Liver (tissue), 9 donors: Measurements from ENCODE around the gene THSD4. TPM values are rescaled to one million over a fixed set of nuclear protein-coding genes. Genes with fewer than 3 reads are reported as not detected.

Source experiments
- DNase-seq: peaks from one replicate; pipeline ENCODE4 v3.0.0-alpha.2; 2017; ENCODE audit warnings: low spot score
- H3K27ac ChIP-seq, 2 donors: one replicate each; pipeline ENCODE4 v1.7.0; 2013; ENCODE audit warnings: inconsistent platforms in 2 of 2, low read length in 2 of 2, control low read depth in 1 of 2, low read depth in 1 of 2, mild to moderate bottlenecking in 1 of 2
- H3K27me3 ChIP-seq, 4 donors: one replicate each; pipeline versions ENCODE4 v1.6.1 to v1.7.0; 2013; ENCODE audit warnings: low read length in 3 of 4, inconsistent platforms in 1 of 4, mild to moderate bottlenecking in 1 of 4, moderate library complexity in 1 of 4; ENCODE audit not compliant: control insufficient read depth in 4 of 4, insufficient read depth in 4 of 4
- H3K36me3 ChIP-seq, 4 donors: one replicate each; pipeline versions ENCODE4 v1.6.1 to v1.7.0; 2013; ENCODE audit warnings: low read length in 3 of 4, mild to moderate bottlenecking in 3 of 4, low read depth in 1 of 4, moderate library complexity in 1 of 4; ENCODE audit not compliant: control insufficient read depth in 4 of 4, insufficient read depth in 3 of 4
- H3K4me1 ChIP-seq, 4 donors: one replicate each; pipeline versions ENCODE4 v1.6.1 to v1.7.0; 2013; ENCODE audit warnings: low read length in 3 of 4, mild to moderate bottlenecking in 3 of 4, moderate library complexity in 1 of 4; ENCODE audit not compliant: control insufficient read depth in 4 of 4, insufficient read depth in 4 of 4
- H3K4me3 ChIP-seq, 3 donors: one replicate each; pipeline versions ENCODE4 v1.6.1 to v1.7.0; 2013; ENCODE audit warnings: low read length in 3 of 3, control low read depth in 1 of 3, low read depth in 1 of 3, mild to moderate bottlenecking in 1 of 3
- H3K9ac ChIP-seq, 2 donors: one replicate each; pipeline ENCODE4 v1.7.0; 2013; ENCODE audit warnings: low read length in 2 of 2, mild to moderate bottlenecking in 2 of 2, moderate library complexity in 2 of 2, control low read depth in 1 of 2, low read depth in 1 of 2
- H3K9me3 ChIP-seq, 4 donors: one replicate each; pipeline versions ENCODE4 v1.6.1 to v1.7.0; 2013; ENCODE audit warnings: low read length in 3 of 4; ENCODE audit not compliant: control insufficient read depth in 4 of 4
- EGR1 ChIP-seq, 2 donors: IDR thresholded peaks; 2 replicates each; pipeline ENCODE4 v1.6.1; 2016 to 2018; ENCODE audit warnings: antibody characterized with exemption in 2 of 2, low read depth in 2 of 2
- FOXA1 ChIP-seq: IDR thresholded peaks from 2 replicates; pipeline ENCODE4 v1.6.1; 2016; ENCODE audit warnings: antibody characterized with exemption
- FOXA2 ChIP-seq: IDR thresholded peaks from 2 replicates; pipeline ENCODE4 v1.6.1; 2016; ENCODE audit warnings: antibody characterized with exemption
- GABPA ChIP-seq, 2 donors: IDR thresholded peaks in 1 of 2; conservative IDR thresholded peaks in 1 of 2; 2 replicates each; pipeline ENCODE4 v1.6.1; 2016; ENCODE audit warnings: antibody characterized with exemption in 2 of 2, mild to moderate bottlenecking in 1 of 2, moderate library complexity in 1 of 2
- HNF4A ChIP-seq, 2 donors: conservative IDR thresholded peaks; 2 replicates each; pipeline ENCODE4 v1.6.1; 2016; ENCODE audit warnings: antibody characterized with exemption in 2 of 2, mild to moderate bottlenecking in 2 of 2
- HNF4G ChIP-seq: IDR thresholded peaks from 2 replicates; pipeline ENCODE4 v1.6.1; 2016; ENCODE audit warnings: antibody characterized with exemption
- JUND ChIP-seq, 2 donors: IDR thresholded peaks; 2 replicates each; pipeline ENCODE4 v1.6.1; 2016; ENCODE audit warnings: antibody characterized with exemption in 2 of 2
- NR2F2 ChIP-seq: IDR thresholded peaks from 2 replicates; pipeline ENCODE4 v1.6.1; 2016; ENCODE audit warnings: antibody characterized with exemption
- RAD21 ChIP-seq, 2 donors: IDR thresholded peaks; 2 replicates each; pipeline ENCODE4 v1.6.1; 2016; ENCODE audit warnings: antibody characterized with exemption in 2 of 2, mild to moderate bottlenecking in 2 of 2
- RXRA ChIP-seq, 2 donors: IDR thresholded peaks; 2 replicates each; pipeline ENCODE4 v1.6.1; 2017 to 2018; ENCODE audit warnings: antibody characterized with exemption in 2 of 2, mild to moderate bottlenecking in 1 of 2
- SP1 ChIP-seq: IDR thresholded peaks from 2 replicates; pipeline ENCODE4 v1.6.1; 2018; ENCODE audit warnings: antibody characterized with exemption, mild to moderate bottlenecking
- TAF1 ChIP-seq: conservative IDR thresholded peaks from 2 replicates; pipeline ENCODE4 v1.6.1; 2016; ENCODE audit warnings: antibody characterized with exemption, mild to moderate bottlenecking
- YY1 ChIP-seq: IDR thresholded peaks from 2 replicates; pipeline ENCODE4 v1.6.1; 2016; ENCODE audit warnings: antibody characterized with exemption, mild to moderate bottlenecking
- WGBS: extraction: QIAGEN DNeasy Blood & Tissue Kit; methylation state at CpG from one replicate; pipeline ENCODE4 v1.1.7; 2013; 5-methylcytosine and 5-hydroxymethylcytosine counted together
- polyA plus RNA-seq, 2 donors: library from polyadenylated mRNA; stranded (reverse) in 1 of 2; unstranded in 1 of 2; fragments of 200-250 nt in 1 of 2; fragments of >200 nt in 1 of 2; fragmentation: Nextera tagmentation in 1 of 2; extraction: Ambion mirVana in 1 of 2; gene quantifications; one replicate each; pipeline versions ENCODE4 v1.2.1 to v1.2.3, GENCODE V29; 2013 to 2015
- total RNA-seq, 2 donors: library from RNA; depleted of rRNA; stranded (reverse); fragments of >200 nt; gene quantifications; one replicate each; pipeline ENCODE4 v1.2.3, GENCODE V29; 2014
- TF ChIP-seq, protein P1 (sequence below): IDR thresholded peaks from 2 replicates; pipeline ENCODE4 v1.6.1; 2016; ENCODE audit warnings: antibody characterized with exemption
- TF ChIP-seq, protein P2 (sequence below): IDR thresholded peaks from 2 replicates; pipeline ENCODE4 v1.6.1; 2016; ENCODE audit warnings: antibody characterized with exemption
- TF ChIP-seq, protein P3 (sequence below): IDR thresholded peaks from 2 replicates; pipeline ENCODE4 v1.6.1; 2016; ENCODE audit warnings: antibody characterized with exemption, mild to moderate bottlenecking
- TF ChIP-seq, protein P4 (sequence below): IDR thresholded peaks from 2 replicates; pipeline ENCODE4 v1.6.1; 2016; ENCODE audit warnings: antibody characterized with exemption
- TF ChIP-seq, protein P5 (sequence below): fragments of 150-350 bp; IDR thresholded peaks from 2 replicates; pipeline ENCODE4 v1.5.1; 2017; ENCODE audit warnings: improper control_type of control experiment, low read depth, low read length; ENCODE audit not compliant: missing input control
- donor health status: healthy.
- donor health status: healthy.
- donor health status: healthy.
- donor health status: healthy.
- donor health status: healthy.

The THSD4 gene
- total and polyA plus RNA-seq, 4 donors = 0.23 to 11.5 (median 1.9) TPM

DNA sequence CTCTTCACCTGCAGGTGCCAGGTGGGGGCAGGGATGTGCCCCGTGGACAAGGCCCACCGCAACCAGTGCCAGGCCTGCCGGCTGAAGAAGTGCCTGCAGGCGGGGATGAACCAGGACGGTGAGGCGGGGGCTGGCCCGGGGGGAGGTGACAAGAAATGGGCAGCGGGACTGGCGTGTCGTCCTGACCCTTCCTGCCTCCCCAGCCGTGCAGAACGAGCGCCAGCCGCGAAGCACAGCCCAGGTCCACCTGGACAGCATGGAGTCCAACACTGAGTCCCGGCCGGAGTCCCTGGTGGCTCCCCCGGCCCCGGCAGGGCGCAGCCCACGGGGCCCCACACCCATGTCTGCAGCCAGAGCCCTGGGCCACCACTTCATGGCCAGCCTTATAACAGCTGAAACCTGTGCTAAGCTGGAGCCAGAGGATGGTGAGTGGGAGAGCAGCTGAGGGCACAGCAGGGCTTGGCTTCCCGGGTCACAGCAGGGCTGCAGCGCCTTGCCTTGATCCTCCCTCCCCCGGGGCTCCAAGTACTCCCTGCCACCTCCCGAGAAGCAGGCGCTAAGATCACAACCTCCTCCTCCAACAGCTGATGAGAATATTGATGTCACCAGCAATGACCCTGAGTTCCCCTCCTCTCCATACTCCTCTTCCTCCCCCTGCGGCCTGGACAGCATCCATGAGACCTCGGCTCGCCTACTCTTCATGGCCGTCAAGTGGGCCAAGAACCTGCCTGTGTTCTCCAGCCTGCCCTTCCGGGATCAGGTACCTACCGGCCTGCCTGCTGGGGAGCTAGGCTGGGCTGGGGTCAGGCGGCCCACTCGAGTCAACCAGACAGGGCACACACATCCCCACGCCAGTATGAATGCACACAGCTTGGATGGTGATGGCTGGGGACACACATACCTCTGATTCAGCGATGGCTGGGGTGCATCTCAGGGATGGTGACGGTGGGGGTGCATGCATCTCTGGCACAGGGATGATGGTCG lies 696.8 kb downstream of the THSD4 start:
- Histone ChIP-seq H3K27ac (no peak overlapping the region), H3K27me3 (peaks cover 0 to 4% (median 2%) of the 10 kb centered on the region in 4 donors), H3K36me3 (no peaks in the 10 kb centered on the region), H3K4me3 (no peak overlapping the region), H3K4me1 (no peaks in the 10 kb centered on the region), H3K9me3 (no peaks in the 10 kb centered on the region), H3K9ac (no peak overlapping the region)
- TF ChIP-seq TAF1 (no peak), JUND (IDR thresholded peaks at IDR 0.05) (no peak), YY1 (no peak), NR2F2 (no peak)
- TF ChIP-seq, protein P1, sequence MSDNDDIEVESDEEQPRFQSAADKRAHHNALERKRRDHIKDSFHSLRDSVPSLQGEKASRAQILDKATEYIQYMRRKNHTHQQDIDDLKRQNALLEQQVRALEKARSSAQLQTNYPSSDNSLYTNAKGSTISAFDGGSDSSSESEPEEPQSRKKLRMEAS = no peak
- 92% methylated on average over 38 of the region's 38 CpGs for WGBS
- no peak for DNase-seq

DNA sequence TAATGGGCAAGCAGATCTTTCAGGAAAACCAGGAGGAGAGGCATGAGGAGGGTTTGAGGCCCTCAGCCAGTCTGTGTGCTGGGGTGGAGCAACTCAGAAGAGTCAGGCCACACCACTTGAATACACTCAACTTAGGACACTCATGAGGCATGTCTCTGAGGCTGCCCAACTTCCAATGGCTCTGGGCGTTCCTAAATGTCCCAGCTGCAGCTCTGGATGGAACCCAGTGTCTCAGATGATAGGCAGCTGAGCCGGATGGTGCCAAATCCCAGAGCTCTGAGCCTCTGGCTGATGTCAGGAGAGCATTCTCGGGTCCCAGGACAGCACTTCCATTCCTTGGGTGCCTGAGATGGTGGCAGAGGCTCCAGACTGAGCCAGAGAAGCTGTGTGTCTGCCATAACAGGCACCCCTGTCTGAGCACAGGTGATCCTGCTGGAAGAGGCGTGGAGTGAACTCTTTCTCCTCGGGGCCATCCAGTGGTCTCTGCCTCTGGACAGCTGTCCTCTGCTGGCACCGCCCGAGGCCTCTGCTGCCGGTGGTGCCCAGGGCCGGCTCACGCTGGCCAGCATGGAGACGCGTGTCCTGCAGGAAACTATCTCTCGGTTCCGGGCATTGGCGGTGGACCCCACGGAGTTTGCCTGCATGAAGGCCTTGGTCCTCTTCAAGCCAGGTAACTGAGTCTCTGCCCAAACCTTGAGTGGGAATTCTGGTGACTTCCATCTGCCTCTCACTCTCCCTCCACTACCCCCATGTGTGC lies 697.9 kb downstream of the THSD4 start:
- peaks cover 0 to 2% (median under 1%) of the 10 kb centered on the region in 4 donors for H3K9me3 ChIP-seq
- no peak overlapping the region for H3K4me3 ChIP-seq
- DNase-seq = no peak
- H3K36me3 ChIP-seq = no peaks in the 10 kb centered on the region
- no peak overlapping the region for H3K9ac ChIP-seq
- no peaks in the 10 kb centered on the region for H3K4me1 ChIP-seq
- H3K27me3 ChIP-seq = peaks cover 0 to 4% (median 0%) of the 10 kb centered on the region in 4 donors
- H3K27ac ChIP-seq = no peak overlapping the region
- WGBS = 94% methylated on average over 16 of the region's 16 CpGs
- TF ChIP-seq RAD21 (IDR thresholded peaks at IDR 0.05) = no peak
- TF ChIP-seq SP1 = no peak
- no peak for TF ChIP-seq TAF1
- TF ChIP-seq NR2F2 = no peak
- TF ChIP-seq, protein P2, sequence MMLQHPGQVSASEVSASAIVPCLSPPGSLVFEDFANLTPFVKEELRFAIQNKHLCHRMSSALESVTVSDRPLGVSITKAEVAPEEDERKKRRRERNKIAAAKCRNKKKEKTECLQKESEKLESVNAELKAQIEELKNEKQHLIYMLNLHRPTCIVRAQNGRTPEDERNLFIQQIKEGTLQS = no peak
- TF ChIP-seq, protein P3, sequence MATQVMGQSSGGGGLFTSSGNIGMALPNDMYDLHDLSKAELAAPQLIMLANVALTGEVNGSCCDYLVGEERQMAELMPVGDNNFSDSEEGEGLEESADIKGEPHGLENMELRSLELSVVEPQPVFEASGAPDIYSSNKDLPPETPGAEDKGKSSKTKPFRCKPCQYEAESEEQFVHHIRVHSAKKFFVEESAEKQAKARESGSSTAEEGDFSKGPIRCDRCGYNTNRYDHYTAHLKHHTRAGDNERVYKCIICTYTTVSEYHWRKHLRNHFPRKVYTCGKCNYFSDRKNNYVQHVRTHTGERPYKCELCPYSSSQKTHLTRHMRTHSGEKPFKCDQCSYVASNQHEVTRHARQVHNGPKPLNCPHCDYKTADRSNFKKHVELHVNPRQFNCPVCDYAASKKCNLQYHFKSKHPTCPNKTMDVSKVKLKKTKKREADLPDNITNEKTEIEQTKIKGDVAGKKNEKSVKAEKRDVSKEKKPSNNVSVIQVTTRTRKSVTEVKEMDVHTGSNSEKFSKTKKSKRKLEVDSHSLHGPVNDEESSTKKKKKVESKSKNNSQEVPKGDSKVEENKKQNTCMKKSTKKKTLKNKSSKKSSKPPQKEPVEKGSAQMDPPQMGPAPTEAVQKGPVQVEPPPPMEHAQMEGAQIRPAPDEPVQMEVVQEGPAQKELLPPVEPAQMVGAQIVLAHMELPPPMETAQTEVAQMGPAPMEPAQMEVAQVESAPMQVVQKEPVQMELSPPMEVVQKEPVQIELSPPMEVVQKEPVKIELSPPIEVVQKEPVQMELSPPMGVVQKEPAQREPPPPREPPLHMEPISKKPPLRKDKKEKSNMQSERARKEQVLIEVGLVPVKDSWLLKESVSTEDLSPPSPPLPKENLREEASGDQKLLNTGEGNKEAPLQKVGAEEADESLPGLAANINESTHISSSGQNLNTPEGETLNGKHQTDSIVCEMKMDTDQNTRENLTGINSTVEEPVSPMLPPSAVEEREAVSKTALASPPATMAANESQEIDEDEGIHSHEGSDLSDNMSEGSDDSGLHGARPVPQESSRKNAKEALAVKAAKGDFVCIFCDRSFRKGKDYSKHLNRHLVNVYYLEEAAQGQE = no peak
- no peak for TF ChIP-seq HNF4G
- TF ChIP-seq, protein P4, sequence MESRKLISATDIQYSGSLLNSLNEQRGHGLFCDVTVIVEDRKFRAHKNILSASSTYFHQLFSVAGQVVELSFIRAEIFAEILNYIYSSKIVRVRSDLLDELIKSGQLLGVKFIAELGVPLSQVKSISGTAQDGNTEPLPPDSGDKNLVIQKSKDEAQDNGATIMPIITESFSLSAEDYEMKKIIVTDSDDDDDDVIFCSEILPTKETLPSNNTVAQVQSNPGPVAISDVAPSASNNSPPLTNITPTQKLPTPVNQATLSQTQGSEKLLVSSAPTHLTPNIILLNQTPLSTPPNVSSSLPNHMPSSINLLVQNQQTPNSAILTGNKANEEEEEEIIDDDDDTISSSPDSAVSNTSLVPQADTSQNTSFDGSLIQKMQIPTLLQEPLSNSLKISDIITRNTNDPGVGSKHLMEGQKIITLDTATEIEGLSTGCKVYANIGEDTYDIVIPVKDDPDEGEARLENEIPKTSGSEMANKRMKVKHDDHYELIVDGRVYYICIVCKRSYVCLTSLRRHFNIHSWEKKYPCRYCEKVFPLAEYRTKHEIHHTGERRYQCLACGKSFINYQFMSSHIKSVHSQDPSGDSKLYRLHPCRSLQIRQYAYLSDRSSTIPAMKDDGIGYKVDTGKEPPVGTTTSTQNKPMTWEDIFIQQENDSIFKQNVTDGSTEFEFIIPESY = no peak
- no peak for TF ChIP-seq EGR1 (IDR thresholded peaks at IDR 0.05; ENCODE audit: low read depth in 2 of 2)
- no peak for TF ChIP-seq GABPA (IDR thresholded peaks at IDR 0.05 in 1 of 2, conservative IDR thresholded peaks at IDR 0.05 in 1 of 2)
- no peak for TF ChIP-seq JUND (IDR thresholded peaks at IDR 0.05)
- TF ChIP-seq, protein P1 = no peak
- TF ChIP-seq FOXA1 = no peak
- TF ChIP-seq YY1 = no peak
- TF ChIP-seq HNF4A (conservative IDR thresholded peaks at IDR 0.05) = no peak
- TF ChIP-seq, protein P5, sequence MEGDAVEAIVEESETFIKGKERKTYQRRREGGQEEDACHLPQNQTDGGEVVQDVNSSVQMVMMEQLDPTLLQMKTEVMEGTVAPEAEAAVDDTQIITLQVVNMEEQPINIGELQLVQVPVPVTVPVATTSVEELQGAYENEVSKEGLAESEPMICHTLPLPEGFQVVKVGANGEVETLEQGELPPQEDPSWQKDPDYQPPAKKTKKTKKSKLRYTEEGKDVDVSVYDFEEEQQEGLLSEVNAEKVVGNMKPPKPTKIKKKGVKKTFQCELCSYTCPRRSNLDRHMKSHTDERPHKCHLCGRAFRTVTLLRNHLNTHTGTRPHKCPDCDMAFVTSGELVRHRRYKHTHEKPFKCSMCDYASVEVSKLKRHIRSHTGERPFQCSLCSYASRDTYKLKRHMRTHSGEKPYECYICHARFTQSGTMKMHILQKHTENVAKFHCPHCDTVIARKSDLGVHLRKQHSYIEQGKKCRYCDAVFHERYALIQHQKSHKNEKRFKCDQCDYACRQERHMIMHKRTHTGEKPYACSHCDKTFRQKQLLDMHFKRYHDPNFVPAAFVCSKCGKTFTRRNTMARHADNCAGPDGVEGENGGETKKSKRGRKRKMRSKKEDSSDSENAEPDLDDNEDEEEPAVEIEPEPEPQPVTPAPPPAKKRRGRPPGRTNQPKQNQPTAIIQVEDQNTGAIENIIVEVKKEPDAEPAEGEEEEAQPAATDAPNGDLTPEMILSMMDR = no peak
- no peak for TF ChIP-seq RXRA (IDR thresholded peaks at IDR 0.05)
- no peak for TF ChIP-seq FOXA2
